ENCODE data around the gene RPL37.
"Not testable (repeated sequence)": the region's sequence is repeated elsewhere in the genome, so short reads cannot be mapped to it uniquely, and the experiment has no call there.

The RPL37 gene

DNA sequence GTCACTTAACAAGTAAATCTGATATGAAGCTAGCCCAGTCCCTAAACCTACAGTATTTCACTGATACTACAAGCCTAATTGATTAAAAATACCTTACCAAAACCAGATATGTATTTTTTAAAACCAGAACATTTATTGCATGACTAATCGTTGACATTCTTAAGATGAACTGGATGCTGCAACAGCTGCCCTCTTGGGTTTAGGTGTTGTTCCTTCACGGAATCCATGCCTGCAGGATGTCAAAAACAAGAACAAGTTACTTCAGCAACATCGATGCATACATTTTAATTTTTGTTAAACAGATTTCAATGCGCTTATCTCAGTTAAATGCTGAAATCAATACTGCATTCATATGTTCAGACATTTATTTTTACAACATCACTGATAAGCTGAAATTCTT is 2.7 kb downstream of the RPL37 start:
- DNase-seq, result no peak

DNA sequence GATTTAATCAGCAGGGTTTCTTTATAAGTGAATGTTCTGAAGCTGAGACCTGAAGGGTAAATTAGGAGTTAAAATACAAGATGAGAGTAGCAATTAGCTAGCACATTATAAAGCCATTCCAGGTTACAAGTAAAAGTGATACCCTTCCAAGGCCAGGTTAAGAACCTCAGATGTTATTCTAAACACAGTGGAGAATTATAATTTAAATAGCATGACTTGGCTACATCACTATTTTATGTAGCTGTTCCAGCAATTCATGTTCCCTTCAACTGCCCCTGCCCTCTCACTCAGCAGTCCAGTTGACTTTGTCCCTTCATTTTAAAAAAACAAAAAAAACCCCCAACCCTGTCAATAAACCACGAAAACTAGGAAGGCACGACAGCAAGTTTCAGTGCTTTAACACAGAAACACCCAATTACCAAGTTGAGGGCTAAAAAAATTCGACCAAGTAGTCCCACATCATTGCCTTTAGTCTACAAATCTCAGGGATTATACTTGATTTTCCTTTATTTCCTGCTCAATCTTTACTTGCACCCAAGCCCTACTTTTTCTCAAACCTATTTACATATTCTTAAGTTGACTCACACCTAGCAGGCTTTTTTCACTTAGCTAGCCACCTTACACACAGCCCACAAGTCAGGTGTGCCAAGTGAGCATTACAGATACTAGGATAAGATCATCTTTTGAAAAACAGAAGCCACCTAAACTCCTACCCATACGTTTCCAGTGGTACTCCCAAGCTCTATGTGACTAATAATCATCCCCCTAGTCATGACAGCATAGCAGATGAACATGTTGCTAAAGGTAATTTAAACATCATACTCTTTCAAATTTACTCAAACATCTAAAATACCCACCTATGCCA is 3.4 kb downstream of the RPL37 start:
- DNase-seq, result no peak

DNA sequence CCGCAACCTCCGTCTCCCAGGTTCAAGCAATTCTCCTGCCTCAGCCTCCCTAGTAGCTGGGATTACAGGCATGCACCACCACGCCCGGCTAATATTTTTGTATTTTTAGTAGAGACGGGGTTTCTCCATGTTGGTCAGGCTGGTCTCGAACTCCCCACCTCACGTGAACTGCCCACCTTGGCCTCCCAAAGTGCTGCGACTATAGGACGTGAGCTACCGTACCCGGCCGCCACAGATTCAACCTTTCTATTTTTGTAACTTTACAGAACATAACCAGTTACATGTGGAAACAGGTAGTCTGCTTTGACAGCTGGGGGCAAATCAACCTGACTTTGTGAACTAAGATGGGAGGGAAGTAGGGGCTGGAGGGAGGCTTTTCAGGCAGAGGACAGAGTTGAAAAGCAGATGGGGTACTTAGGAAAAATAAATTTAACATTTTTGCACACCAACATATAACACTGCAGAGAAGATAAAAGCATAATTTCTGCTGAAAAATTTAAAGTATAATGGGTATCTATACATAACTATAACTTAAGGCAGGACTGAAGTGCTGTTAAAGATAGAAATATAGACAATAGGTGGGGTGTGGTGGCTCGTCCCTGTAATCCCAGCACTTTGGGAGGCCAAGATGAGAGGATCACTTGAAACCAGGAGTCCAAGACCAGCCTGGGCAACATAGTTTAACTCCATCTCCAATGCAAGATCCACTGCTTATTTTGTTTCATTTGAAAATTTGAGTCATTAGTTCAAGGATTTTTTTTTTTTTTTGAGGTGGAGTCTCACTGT is 5.1 kb downstream of the RPL37 start:
- no peak for DNase-seq

DNA sequence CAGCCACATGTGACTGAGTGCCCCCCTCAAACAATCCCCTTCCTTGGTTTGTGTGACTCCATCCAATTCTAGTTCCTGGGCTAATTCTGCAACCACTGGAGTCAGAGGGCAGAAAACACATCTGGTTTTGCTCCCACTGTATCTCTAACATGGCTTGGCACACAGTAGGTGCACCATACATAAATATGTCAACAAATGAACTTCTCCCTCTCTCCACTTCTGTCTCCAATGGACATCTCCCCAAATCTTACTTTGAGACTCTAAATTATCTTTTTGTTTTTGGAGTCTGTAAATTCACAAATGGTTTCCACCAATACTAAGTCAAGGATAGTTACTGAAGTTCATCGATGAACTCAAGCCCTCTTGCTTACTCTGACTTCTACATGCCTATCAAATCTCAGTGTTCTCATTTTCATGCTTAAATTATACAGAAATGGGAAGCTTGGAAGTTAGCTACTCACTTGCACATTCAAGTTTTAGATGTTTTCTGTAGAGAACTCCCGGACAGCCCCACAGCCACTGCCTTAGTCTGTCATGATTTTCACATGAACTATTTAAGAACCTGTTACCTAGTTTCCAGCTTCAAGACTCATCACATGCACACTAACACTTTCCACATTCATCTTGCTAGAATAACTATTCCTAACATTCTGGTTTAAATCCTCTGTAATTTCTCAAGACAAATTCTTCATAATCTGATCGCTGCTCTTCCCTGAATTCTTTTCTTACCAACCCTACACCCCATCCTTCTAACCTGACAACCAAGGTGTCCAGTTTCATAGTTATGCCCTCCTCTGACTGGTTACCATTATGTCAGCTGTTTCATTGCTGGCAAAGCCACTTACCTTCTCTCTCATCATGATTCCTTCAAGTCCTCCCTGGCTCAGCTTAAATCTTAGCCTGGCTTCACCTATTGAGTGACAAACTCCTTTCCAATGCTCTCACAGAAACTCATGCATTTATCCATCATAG is 6.0 kb downstream of the RPL37 start:
- DNase-seq, result no peak

DNA sequence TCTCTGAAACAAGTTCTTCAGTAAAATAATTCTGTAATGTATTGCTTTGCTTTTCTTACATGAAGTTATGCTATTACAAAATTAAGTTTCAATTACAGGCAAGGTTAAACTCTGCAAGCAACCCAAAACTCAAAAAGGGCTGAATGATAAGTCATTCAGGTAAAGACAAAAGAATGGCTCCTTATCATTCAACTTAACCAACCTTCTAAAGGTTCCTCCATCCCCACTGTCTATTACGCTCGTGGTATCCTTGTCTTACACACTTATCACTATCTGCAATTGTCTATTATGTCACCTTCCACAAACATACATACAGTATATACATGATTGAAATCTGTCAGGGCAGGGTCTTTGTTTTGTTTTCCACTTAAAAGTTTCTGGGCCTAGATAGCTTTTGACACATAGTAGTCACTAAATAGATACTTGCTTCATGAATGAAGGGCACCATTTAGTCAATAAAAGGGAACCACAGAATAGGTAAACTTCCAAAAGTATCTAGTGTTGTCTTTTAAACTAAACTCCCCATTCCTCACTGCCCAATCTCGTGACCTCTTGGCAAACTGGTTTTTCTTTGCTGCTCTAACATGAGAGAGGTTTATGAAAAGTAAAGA is 6.9 kb downstream of the RPL37 start:
- no peak for DNase-seq

DNA sequence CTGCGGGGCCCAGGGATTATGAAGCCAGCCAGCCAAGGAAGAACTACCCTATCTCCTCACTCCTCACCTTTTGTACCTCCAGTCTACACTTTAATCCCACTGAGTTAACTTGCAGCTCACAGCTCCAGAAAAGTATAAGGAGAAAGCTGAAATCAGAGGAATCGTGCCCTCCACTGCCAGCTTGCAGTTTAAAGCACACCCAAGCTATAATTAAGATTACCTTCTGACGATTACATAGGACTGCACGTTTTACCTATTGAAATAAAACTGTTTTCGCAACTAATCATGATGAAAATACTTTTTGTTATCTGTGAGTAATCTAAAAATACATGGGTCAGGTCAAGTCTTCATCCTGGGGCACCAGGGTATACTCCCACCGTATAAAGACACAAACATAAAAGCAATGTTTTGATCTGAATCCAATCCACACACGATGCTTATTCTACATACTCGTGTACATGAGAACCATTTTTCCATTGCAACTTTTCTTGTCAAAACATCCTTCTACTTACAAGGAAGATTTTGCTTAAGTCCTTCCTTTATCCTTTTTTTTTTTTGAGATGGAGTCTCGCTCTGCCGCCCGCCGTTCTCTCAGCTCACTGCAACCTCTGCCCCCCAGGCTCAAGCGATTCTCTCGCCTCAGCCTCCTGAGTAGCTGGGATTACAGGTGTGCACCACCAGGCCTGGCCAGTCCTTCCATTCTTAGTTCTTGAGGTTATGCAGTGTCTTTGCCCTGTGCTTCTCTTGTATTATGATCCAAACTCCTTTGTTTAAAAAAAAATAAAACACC is 7.6 kb downstream of the RPL37 start:
- no peak for DNase-seq

DNA sequence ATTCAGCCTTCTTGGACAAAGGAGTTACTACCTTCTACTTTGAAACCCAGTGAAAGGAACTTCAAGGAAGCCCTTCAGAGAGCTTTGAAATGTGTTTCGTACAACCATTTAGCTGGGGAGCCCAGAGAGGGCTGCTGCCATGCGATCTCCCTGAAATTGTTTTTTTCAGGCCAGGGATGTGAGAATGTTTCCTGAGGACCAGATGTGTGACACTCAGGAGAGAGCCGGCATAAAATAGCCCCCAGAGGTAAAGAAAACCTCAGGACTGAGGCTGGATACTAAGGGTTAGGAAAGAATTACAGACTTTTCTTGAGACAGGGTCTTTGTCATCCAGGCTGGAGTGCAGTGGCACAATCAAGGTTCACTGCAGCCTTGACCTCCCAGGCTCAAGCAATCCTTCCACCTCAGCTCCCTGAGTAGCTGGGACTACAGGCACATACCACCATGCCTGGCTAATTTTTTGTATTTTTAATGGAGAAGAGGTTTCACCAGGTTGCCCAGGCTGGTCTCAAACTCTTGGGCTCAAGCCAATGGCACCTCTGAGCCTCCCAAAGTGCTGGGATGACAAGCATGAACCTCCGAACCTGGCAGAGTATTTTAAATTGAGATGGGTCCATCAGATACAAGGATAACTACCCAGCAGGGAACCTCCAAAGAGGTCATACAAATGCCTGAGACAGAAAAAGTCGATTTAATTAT is 8.4 kb downstream of the RPL37 start:
- DNase-seq, result no peak

DNA sequence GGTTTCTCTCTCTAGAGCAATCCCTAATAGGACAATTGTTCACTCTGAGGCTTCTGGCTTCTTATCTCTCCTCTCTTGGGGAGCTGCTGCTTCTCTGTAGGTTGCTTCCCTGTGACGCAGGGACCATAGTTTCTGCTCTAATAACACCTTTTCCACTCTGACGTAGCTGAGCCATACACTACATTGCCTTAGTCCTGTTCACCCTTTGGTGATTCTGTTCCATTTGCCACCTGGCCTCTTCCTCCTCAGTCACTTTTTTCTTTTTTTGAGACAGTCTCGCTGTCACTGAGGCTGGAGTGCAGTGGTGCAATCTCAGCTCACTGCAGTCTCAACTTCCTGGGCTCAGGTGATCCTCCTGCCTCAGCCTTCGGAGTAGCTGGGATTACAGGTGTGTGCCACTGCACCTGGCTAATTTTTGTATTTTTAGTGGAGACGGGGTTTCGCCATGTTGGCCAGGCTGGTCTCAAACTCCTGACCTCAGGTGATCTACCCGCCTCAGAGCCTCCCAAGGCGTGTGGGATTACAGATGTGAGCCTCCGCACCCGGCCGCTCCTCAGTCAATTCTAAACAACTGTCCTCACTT is 9.5 kb downstream of the RPL37 start:
- not testable (repeated sequence) for DNase-seq

DNA sequence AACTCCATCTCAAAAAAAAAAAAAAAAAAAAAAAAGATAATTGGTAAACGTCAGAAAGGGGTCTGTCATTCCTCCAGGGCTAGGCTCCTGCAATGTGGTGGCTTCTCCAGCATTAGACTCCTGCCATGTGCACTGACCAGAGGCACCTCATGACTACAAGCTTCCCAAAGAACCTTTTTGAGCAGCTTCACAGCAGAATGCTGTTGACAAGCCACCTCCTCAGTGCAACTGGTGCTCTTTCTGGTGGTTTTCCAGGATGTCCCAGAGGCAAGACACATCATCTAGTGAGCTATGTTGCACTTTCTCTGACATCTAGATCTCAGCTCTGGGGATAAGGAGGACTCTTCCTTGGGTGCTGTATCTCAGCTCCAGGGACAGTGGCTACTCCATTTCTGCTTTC is 11.6 kb downstream of the RPL37 start:
- no peak for DNase-seq

DNA sequence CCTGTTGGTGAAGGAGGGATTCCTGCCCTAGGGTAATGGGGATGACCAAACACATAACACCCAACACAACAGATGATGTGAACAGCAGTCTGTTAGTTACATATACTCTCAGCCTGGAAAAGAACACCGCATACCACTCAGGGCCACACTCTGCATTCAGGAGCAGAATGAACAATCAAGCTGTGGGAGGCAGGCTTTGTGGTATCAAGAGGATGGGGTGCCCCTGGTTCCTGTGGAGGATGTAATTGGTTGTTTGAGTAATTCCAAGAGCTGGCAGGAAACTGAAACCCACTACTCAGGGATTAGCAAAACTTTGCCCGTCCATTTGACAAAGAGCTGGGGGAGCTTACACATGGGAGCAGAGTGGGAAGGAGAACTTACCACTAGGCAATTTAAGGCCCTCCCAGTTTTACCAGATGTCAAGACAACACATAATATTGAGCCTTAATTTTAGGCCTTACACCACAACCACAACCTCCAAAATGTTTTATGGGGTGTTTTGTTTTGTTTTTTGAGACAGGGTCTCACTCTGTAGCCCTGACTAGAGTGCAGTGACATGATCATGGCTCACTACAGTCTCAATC is 21.2 kb downstream of the RPL37 start:
- DNase-seq, result no peak

DNA sequence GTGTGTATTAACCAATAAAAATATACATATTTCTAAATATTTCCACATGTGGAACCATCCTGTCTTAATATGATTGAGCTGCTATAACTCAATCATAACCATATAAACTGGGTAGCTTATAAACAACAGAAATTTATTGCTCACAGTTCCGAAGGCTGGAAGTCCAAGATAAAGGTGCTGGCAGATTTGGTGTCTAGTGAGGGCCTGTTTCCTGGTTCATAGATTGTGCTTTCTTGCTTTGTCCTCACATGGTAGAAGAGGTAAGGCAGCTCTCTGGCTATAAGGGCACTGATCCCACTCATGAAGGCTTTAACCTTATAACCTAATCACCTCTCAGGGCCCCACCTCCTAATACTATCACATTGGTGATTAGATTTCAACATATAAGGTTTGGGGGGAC is 22.9 kb downstream of the RPL37 start:
- no peak for DNase-seq

DNA sequence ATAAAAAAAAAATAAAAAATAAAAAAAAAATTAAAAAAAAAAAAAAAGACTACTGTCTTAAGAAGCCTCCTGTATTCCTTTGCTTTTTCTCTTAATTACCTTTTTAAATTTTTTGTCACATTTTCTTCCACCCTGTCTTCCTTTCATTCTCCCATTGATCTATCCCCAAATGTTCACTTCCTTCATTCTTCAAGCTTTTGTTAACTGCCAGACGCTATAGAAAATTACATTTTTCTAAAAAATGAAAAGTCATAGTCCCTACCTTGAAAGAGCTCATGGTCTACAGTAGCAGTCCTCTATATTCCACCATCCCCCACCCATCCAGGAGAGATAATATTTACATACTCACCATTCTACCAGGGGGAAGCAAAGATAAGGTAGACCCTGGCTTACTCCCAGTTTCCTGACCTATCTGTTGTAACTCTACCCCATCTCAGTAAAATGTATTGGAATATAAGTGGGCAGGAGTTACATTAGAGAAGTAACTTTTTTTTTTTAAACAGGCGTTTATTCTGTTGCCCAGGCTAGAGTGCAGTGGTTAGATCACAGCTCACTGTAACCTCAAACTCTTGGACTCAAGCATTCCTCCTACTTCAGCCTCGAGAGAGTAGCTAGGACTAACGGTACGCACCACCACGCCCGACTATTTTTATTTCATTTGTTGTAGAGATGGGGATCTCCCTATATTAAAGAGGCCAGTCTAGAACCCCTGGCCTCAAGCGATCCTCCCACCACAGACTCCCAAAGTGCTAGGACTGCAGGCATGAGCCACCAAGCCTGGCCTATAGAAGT is 33.1 kb downstream of the RPL37 start:
- DNase-seq, result no peak

DNA sequence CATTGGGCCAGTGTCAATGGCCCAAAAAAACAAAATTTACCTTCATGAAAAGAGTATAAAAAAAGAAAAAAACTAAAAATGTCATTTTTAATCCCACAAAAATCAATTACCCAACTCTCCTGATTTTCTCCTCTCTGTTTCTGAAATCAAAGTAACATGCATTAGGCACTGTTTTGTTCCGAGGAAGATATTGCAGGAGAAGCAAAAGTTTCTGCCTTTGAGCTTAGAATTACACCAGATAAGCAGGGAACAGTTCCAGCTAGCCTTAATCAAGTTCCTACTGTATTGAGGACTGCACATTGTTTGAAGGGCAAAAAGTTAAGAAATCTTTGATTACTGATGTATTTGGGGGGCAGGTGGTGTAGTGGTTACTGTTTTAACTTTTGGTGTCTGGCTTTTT is 35.8 kb downstream of the RPL37 start:
- DNase-seq, result no peak

DNA sequence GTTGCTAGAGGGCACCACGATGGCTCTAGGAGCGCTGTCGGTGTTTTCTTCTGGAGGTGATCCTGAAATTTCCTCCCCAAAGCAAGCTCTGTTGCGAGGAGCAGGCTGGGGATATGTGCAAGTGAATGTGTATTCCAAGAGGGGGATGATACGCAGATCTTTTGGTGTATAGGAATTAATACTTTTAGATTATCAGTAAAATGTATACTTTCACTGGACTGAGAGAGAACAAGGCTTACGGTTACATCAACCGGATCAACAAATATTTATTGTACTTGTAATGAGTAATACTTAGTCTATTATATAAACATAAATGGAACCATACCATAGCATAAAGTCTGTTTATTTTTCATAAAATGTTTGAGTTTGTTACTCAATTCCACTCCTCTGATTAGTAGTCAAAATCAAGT is 36.2 kb downstream of the RPL37 start:
- no peak for DNase-seq

DNA sequence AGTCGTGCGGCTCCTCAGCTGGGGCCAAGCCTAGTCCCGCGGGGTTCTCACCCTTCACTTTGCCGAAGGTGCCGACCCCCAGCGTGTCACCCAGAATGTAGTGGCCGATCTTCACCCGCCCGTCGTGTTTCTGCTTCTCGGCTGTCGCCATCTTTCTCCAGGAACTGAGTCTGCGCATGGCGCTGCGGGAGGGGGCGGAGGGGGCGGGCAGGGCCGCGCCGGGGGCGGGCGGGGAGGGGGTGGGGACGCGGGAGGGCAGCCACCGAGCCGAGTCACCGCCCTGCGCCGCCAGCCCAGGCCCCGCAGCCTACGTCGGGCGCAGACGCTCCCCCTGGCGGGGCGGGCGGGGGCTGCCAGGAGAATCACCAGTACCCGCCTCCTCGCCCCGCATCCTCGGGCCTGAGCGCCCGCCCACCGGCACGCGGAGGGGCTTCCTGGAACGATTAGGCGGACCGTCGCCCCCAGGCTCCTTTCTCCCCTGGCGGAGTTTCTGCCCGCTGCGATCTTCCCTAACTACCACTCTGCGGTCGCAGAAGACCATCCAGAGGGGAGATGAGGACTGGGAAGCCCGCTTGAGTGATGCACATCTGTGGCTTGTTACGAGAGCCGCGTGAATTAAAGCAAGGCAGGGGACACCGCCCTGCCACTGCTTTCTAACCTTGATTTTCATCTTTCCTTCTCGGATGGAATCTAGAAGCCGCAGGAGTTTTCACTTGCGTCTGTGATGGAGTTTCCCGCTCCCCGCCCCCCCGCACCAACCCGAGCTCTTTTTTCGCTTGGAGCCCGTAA is 36.8 kb downstream of the RPL37 start, which contains the start of gene PRKAA1:
Gene PRKAA1, minus strand, starts transcription at position 363 of the 789 bp plus-strand sequence. Its CDS starts 185 bp downstream, at position 178.
- peak; percentile 95 for DNase-seq

DNA sequence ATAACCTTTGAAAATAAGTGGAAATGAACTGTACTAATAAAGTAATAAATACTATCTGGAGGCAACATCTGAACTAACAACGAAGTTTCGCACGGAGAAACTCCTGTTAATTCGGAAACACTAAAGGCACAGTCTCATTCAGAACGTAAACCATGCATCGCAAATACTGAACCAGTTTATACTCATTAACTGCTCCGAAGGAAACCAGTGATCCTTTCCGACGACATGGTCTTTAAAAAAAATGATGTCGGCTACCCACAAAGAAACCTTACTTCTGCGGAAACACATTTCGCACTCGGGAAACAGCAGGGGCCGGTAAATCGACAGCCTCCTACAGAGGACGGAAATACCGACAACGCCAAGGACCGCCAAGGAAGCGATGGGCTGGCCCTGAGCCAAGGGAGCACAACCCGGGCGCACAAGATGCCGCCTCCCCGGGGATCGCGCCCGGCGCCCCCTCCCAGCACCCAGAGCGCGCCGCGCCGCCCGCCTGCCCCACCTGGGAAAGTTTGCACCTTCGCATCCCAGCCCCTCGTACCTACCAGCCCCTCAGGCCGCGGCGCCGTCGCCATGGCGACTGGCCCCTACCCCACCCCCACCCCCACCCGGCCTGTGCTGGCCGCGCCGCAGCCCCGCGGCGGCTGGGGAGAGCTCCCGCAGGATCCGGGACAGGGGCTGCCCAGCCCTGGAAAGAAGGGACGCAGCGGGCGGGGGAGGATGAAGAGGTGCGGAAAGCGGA is 37.6 kb downstream of the RPL37 start:
- peak; percentile 90 for DNase-seq

DNA sequence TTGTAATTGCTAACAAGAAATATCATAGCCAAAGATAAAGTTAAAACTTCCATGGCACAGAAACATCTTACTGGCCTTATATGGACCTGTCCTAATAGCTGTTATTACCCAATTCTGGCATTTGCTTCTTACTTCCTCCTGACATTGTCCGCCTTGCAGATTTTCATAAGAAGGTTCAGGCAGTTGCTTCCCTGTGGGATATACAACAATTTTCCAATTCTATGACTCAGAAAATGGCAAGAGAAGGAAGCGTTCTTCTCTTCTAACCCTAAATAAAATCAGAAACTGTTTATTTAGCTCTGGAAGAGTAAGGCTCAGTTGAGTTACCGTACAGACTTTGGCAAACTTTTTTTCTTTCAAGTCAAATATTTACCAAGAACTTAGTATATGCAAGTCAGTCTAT is 38.5 kb downstream of the RPL37 start:
- DNase-seq, result no peak

DNA sequence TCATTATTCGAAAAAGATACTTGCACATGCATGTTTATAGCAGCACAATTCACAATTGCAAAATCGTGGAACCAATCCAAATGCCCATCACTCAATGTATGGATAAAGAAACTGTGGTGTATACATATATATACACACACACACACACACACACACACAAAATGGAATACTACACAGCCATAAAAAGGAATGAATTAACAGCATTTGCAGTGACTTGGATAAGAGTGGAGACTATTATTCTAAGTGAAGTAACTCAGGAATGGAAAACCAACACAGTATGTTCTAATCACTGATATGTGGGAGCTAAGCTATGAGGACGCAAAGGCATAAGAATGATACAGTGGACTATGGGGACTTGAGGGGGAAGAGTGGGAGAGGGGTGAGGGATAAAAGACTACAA is 40.1 kb downstream of the RPL37 start:
- DNase-seq, result not testable (repeated sequence)
